ENCODE measurements around the gene NHP2.

NHP2 gene

GRCh38 chr5:178149199-178149932, 4.3 kb downstream of the NHP2 start:
- POLR2A ChIA-PET (ENCODE audit: low non-redundant PET) = no interaction called here
- no peak for DNase-seq (ENCODE audit: low spot score)
- TF ChIP-seq, protein P1, sequence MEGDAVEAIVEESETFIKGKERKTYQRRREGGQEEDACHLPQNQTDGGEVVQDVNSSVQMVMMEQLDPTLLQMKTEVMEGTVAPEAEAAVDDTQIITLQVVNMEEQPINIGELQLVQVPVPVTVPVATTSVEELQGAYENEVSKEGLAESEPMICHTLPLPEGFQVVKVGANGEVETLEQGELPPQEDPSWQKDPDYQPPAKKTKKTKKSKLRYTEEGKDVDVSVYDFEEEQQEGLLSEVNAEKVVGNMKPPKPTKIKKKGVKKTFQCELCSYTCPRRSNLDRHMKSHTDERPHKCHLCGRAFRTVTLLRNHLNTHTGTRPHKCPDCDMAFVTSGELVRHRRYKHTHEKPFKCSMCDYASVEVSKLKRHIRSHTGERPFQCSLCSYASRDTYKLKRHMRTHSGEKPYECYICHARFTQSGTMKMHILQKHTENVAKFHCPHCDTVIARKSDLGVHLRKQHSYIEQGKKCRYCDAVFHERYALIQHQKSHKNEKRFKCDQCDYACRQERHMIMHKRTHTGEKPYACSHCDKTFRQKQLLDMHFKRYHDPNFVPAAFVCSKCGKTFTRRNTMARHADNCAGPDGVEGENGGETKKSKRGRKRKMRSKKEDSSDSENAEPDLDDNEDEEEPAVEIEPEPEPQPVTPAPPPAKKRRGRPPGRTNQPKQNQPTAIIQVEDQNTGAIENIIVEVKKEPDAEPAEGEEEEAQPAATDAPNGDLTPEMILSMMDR (conservative IDR thresholded peaks at IDR 0.05; ENCODE audit: low read depth) = no peak
- CTCF ChIA-PET = interaction anchor here (0.5 to 9.3 kb wide), 5 partner anchors 17 to 77 kb away, joined by 4 to 175 read pairs (median 6); no protein-coding TSS in a partner anchor
- H3K27ac ChIP-seq = peak overlapping the region; percentile 46

DNA sequence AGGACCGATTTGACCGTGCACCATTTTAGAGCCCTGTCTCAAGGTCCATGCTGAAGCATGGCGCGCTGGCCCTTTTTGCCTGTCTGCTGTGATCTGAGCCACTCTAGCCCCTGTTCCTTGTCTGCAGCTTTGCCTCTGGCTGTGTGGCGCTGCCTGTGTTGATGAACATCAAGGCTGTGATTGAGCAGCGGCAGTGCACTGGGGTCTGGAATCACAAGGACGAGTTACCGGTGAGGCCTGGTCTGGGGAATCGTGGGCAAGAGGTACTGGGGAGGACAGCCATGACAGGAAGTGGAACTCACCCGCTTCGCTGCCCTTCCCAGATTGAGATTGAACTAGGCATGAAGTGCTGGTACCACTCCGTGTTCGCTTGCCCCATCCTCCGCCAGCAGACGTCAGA, 6.3 kb downstream of the NHP2 start:
- H3K27ac ChIP-seq = peak overlapping the region; percentile 61
- DNase-seq (ENCODE audit: low spot score) = no peak
- ChIA-PET CTCF (interaction anchor here (1.1 to 9.3 kb wide), 2 partner anchors 29 to 71 kb away, joined by 3 to 175 read pairs; no protein-coding TSS in a partner anchor), POLR2A (ENCODE audit: low non-redundant PET) (no interaction called here)
- TF ChIP-seq, protein P1 (conservative IDR thresholded peaks at IDR 0.05; ENCODE audit: low read depth) = no peak

GRCh38 chr5:178145965-178146820, 7.5 kb downstream of the NHP2 start:
- peak; percentile 88 for DNase-seq (ENCODE audit: low spot score)
- POLR2A ChIA-PET (ENCODE audit: low non-redundant PET) = interaction anchor here (0.5 to 2.0 kb wide), 2 partner anchors 17 to 70 kb away, joined by 5 to 6 read pairs; no protein-coding TSS in a partner anchor
- CTCF ChIA-PET = interaction anchor here (0.5 to 9.3 kb wide), 21 partner anchors 10 to 531 kb away, joined by 3 to 175 read pairs (median 4); no protein-coding TSS in a partner anchor
- TF ChIP-seq, protein P1 (conservative IDR thresholded peaks at IDR 0.05; ENCODE audit: low read depth) = peak; percentile 96
- peak overlapping the region; percentile 61 for H3K27ac ChIP-seq

- H3K27ac ChIP-seq = peak overlapping the region; percentile 6
- ChIA-PET CTCF (interaction anchor here (0.6 to 9.3 kb wide), 5 partner anchors 12 to 68 kb away, joined by 3 to 175 read pairs (median 4); no protein-coding TSS in a partner anchor), POLR2A (ENCODE audit: low non-redundant PET) (interaction anchor here (0.9 to 1.1 kb wide), 2 partner anchors 9 to 11 kb away, joined by 3 read pairs; no protein-coding TSS in a partner anchor)
- no peak for DNase-seq (ENCODE audit: low spot score)
- TF ChIP-seq, protein P1 (conservative IDR thresholded peaks at IDR 0.05; ENCODE audit: low read depth) = no peak
These were observed 9.8 kb downstream of the NHP2 start for GRCh38 chr5:178143901-178144300.

- H3K27ac ChIP-seq = peak overlapping the region; percentile 6
- POLR2A ChIA-PET (ENCODE audit: low non-redundant PET) = no interaction called here
- no peak for DNase-seq (ENCODE audit: low spot score)
- TF ChIP-seq, protein P1 (conservative IDR thresholded peaks at IDR 0.05; ENCODE audit: low read depth) = no peak
- CTCF ChIA-PET = interaction anchor here (1.0 to 9.3 kb wide), 3 partner anchors 12 to 67 kb away, joined by 3 to 175 read pairs (median 4); no protein-coding TSS in a partner anchor
These were observed 10.4 kb downstream of the NHP2 start for GRCh38 chr5:178143246-178143645.

DNA sequence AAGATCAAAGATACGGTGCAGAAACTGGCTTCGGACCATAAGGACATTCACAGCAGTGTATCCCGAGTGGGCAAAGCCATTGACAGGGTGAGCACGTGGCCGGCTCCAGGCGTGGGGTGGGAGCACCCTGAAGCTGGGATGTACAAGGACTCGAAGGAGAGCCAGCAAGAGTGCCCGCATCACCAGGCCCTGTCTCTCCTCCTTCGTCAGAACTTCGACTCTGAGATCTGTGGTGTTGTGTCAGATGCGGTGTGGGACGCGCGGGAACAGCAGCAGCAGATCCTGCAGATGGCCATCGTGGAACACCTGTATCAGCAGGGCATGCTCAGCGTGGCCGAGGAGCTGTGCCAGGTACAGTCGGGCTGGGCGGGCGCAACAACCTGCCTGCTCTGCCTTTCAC, 11.0 kb downstream of the NHP2 start:
- DNase-seq (ENCODE audit: low spot score) = no peak
- TF ChIP-seq, protein P1 (conservative IDR thresholded peaks at IDR 0.05; ENCODE audit: low read depth) = no peak
- CTCF ChIA-PET = interaction anchor here (1.0 to 9.3 kb wide), 2 partner anchors 18 to 66 kb away, joined by 4 to 175 read pairs; no protein-coding TSS in a partner anchor
- POLR2A ChIA-PET (ENCODE audit: low non-redundant PET) = no interaction called here
- 0 out of 2 replicates have a peak overlapping the region, but pooled peaks have one; percentile 3 for H3K27ac ChIP-seq
